Uterus (tissue), 4 donors: ENCODE measurements around the gene TMEM121. TPM values are rescaled to one million over a fixed set of nuclear protein-coding genes. Genes with fewer than 3 reads are reported as not detected.
A peak's percentile ranks its signal among the peaks of the same experiment; 100 is the strongest.

Source experiments
- DNase-seq, 2 donors: peaks; one replicate each; pipeline ENCODE4 v3.0.0-alpha.2; 2019 to 2020
- H3K27ac ChIP-seq, 2 donors: fragments of 200-600 bp; sonication (generic); 1 replicate in 1 of 2; 2 replicates in 1 of 2; pipeline ENCODE4 v1.5.1; 2016 to 2018
- H3K27me3 ChIP-seq, 2 donors: fragments of 200-600 bp; sonication (generic); one replicate each; pipeline ENCODE4 v1.5.1; 2018 to 2019; ENCODE audit warnings: control low read depth in 1 of 2
- H3K36me3 ChIP-seq, 2 donors: fragments of 200-600 bp; sonication (generic); one replicate each; pipeline ENCODE4 v1.5.1; 2019; ENCODE audit warnings: control low read depth in 1 of 2
- H3K4me1 ChIP-seq, 2 donors: fragments of 200-600 bp; sonication (generic); one replicate each; pipeline ENCODE4 v1.5.1; 2018 to 2019; ENCODE audit warnings: control low read depth in 1 of 2
- H3K4me3 ChIP-seq, 2 donors: fragments of 200-600 bp; sonication (generic); 1 replicate in 1 of 2; 2 replicates in 1 of 2; pipeline ENCODE4 v1.5.1; 2018 to 2019; ENCODE audit warnings: mild to moderate bottlenecking in 1 of 2
- H3K9me3 ChIP-seq, 2 donors: fragments of 200-600 bp; sonication (generic); one replicate each; pipeline ENCODE4 v1.5.1; 2019; ENCODE audit warnings: control low read depth in 1 of 2
- POLR2A ChIP-seq, 2 donors: fragments of 450-650 bp; IDR thresholded peaks; one replicate each; pipeline ENCODE4 v1.6.1; 2016; ENCODE audit warnings: antibody characterized with exemption in 2 of 2, mild to moderate bottlenecking in 1 of 2, moderate library complexity in 1 of 2
- intact Hi-C: fragments of 100-400 bp; cut with DNase I; formaldehyde crosslinking; loops from one replicate; pipeline ENCODE4 v1.15.1; 2023; ENCODE audit warnings: low total_unique reads
- total RNA-seq, 4 donors: library from RNA; depleted of rRNA in 3 of 4; stranded (reverse); fragments of >200 nt in 3 of 4; gene quantifications; one replicate each; pipeline versions ENCODE4 v1.1.0 to v1.2.4, GENCODE V29; 2014 to 2023
- TF ChIP-seq, protein P1 (sequence below), 4 experiments: fragments of 200-600 bp in 2 of 4; fragments of 450-650 bp in 2 of 4; sonication (generic) in 2 of 4; IDR thresholded peaks; one replicate each; pipeline ENCODE4 v1.5.1; 2016 to 2019; ENCODE audit warnings: antibody characterized with exemption in 4 of 4, mild to moderate bottlenecking in 2 of 4, moderate library complexity in 1 of 4
- donor health status: DM: yes; HTN: yes; CAD: no.

The TMEM121 gene
- total RNA-seq, 4 donors from 2014 or later = 2.0 to 42.1 (median 7.7) TPM

DNA sequence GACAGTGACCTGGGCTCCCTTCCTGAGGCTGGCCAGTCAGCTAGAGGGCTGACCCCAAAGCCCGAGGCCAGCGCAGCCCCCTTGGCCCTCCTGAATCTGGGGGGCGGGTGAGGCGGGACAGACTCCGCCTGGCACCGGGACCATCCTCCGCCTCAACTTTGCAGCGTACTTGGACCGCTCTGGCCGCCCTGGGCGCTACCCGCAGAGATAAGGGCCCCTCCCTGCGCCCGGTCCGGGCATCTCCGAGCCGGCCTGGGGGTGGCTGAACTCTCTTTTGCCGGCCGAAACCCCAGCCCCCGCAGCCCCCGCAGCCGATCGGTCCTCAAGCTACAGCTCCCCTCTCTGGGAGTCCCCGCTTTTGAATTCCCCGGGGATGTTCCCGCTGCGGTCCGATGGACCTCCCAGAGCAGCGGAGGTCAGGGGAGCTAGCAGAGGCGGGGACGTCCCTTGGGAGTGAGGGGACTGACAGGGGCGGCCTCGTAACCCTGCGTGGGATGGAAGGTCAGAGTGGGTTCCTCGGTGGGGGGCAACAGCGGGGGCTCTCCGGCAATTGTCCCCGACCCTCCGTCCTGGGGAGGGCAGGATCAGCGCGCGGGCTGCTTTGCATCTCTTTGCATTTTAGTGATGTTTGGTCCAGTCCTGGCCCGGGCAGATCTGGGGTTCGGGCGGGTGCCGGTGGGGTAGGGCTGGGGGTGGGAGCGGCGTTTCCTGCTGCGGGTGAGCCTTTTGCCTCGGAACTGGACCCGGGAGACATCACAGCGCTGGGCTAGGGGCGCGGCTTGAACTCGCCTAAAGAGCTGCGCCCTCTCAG lies 40.0 kb upstream of the TMEM121 start, which contains the start of gene CRIP1:
TSS of gene CRIP1 (plus strand) at position 724 of the 811 bp plus-strand sequence. CDS start 374 bp downstream, outside the sequence.
- TF ChIP-seq, protein P1, sequence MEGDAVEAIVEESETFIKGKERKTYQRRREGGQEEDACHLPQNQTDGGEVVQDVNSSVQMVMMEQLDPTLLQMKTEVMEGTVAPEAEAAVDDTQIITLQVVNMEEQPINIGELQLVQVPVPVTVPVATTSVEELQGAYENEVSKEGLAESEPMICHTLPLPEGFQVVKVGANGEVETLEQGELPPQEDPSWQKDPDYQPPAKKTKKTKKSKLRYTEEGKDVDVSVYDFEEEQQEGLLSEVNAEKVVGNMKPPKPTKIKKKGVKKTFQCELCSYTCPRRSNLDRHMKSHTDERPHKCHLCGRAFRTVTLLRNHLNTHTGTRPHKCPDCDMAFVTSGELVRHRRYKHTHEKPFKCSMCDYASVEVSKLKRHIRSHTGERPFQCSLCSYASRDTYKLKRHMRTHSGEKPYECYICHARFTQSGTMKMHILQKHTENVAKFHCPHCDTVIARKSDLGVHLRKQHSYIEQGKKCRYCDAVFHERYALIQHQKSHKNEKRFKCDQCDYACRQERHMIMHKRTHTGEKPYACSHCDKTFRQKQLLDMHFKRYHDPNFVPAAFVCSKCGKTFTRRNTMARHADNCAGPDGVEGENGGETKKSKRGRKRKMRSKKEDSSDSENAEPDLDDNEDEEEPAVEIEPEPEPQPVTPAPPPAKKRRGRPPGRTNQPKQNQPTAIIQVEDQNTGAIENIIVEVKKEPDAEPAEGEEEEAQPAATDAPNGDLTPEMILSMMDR (IDR thresholded peaks at IDR 0.05) = no peak
- no peak for TF ChIP-seq POLR2A (IDR thresholded peaks at IDR 0.05)
- DNase-seq = no peak

DNA sequence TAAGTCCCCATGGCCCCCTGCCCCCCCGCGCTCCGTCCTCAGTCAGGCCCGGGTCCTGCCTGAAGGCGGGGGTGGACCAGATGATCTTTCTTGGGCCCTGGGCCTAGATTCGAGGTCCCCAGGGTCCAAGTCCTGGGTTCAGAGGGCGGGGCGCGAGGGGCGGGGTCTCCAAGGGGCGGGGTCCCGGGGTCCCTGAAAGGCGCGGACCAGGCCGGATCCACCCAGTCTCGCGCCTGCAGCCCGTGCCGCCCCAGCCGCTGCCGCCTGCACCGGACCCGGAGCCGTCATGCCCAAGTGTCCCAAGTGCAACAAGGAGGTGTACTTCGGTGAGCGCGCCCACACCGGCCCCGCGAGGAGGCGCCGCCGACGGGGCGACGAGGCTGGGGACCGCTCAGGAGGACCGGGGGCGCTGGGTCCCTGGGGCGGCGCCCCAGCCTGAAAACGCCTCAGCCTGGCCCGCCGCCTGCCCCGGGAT lies 39.4 kb upstream of the TMEM121 start:
- peaks cover 0 to 50% of the 10 kb centered on the region in 2 donors for H3K4me1 ChIP-seq
- intact Hi-C loops = no loop called here
- H3K27me3 ChIP-seq = peaks cover 0 to 5% of the 10 kb centered on the region in 2 donors
- TF ChIP-seq, protein P1 (IDR thresholded peaks at IDR 0.05) = no peak
- peak in 1 of 2 donors; percentile 29 for TF ChIP-seq POLR2A (IDR thresholded peaks at IDR 0.05)
- DNase-seq = peak; percentile 60 to 73
- H3K27ac ChIP-seq = peak overlapping the region; percentile 72 to 78
- H3K4me3 ChIP-seq = peak overlapping the region; percentile 24 to 32
- H3K9me3 ChIP-seq = no peaks in the 10 kb centered on the region
- no peaks in the 10 kb centered on the region for H3K36me3 ChIP-seq

More for the DNA sequence above, 40.0 kb upstream of the TMEM121 start, which contains the start of gene CRIP1:
- peak within 1 kb of the TSS; percentile 24 to 32 for H3K4me3 ChIP-seq
- peaks cover 0 to 50% of the 10 kb centered on the region in 2 donors for H3K4me1 ChIP-seq
- no peaks in the 10 kb centered on the region for H3K9me3 ChIP-seq
- intact Hi-C loops = no loop called here
- H3K27me3 ChIP-seq = peaks cover 0 to 5% of the 10 kb centered on the region in 2 donors
- H3K27ac ChIP-seq = peak within 1 kb of the TSS; percentile 72 to 78
- H3K36me3 ChIP-seq = no peaks in the 10 kb centered on the region

DNA sequence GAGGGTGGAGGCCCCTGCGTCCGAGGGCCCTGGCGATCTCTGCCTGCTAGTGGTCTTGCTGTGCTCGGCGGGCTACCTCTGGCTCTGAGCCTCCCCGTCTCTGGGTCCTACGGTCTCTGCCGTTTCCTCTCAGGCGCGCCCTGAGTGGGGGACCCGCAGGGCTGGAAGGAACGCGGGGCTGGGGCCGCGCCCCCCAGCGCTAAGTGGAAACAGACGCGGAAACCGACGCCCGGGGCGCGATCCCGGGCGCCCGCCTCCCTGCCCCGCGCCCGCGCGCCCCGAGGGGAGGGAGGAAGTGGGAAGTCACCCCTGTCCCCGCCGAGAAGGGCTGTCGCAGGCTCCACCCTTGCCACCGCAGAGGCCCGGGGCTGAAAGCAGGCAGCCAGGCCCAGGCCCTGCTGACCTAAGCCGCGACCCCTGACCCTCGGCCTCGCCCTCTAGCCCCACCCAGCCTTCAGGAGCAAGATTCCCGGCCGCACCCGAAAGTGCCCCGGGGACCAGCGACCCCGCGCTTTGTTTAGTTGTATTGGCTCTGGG lies 38.9 kb upstream of the TMEM121 start:
- H3K4me3 ChIP-seq = peak overlapping the region; percentile 24 to 32
- no peaks in the 10 kb centered on the region for H3K9me3 ChIP-seq
- peaks cover 0 to 5% of the 10 kb centered on the region in 2 donors for H3K27me3 ChIP-seq
- peak overlapping the region; percentile 72 to 78 for H3K27ac ChIP-seq
- DNase-seq = peak in 1 of 2 donors; percentile 47
- intact Hi-C loops = no loop called here
- no peak for TF ChIP-seq POLR2A (IDR thresholded peaks at IDR 0.05)
- H3K36me3 ChIP-seq = no peaks in the 10 kb centered on the region
- H3K4me1 ChIP-seq = peaks cover 0 to 48% of the 10 kb centered on the region in 2 donors

DNA sequence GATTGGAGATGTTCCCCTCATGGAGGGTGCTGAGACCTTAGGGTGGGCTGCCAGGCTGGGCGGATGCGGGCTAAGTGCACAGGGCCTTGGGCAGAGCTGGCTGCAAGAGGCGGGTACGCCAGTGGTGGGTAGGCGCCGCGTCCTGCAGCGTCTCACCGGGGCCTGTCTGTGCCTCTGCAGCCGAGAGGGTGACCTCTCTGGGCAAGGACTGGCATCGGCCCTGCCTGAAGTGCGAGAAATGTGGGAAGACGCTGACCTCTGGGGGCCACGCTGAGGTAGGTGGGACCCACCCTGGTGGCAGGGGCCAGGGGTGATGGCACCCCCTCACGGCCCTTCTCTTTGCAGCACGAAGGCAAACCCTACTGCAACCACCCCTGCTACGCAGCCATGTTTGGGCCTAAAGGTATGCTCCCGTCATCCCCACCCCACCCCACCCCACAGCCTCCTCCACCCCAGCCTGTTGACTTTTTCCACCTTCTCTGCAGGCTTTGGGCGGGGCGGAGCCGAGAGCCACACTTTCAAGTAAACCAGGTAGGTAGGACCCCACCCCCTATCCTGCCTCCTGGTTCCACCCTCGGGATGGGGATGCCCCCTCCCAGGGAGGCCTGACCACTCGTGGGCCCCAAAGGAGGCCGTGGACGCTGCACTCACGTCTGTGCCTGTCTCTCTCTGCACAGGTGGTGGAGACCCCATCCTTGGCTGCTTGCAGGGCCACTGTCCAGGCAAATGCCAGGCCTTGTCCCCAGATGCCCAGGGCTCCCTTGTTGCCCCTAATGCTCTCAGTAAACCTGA lies 38.2 kb upstream of the TMEM121 start:
- no peak for DNase-seq
- TF ChIP-seq, protein P1 (IDR thresholded peaks at IDR 0.05) = no peak
- no peak for TF ChIP-seq POLR2A (IDR thresholded peaks at IDR 0.05)
- Histone ChIP-seq H3K4me3 (peak overlapping the region; percentile 24 to 32), H3K9me3 (no peaks in the 10 kb centered on the region), H3K36me3 (no peaks in the 10 kb centered on the region), H3K27me3 (peaks cover 0 to 5% of the 10 kb centered on the region in 2 donors), H3K27ac (peak overlapping the region; percentile 78 to 92), H3K4me1 (peaks cover 0 to 42% of the 10 kb centered on the region in 2 donors)
- intact Hi-C loops = no loop called here
